ENCODE measurements around the gene AQP11.
"Not testable (repeated sequence)": the region's sequence is repeated elsewhere in the genome, so short reads cannot be mapped to it uniquely, and the experiment has no call there.

AQP11 gene

GRCh38 chr11:77568916-77569675 lies 20.7 kb upstream of the AQP11 start:
- DNase-seq (ENCODE audit: extremely low read depth, low read depth), result no peak
- no peak overlapping the region for H3K4me3 ChIP-seq (replicated peaks; ENCODE audit: low read depth, low read length)
- no peak for TF ChIP-seq CTCF (IDR thresholded peaks at IDR 0.05; ENCODE audit: low read depth, low read length, missing control alignments)

- no peak for TF ChIP-seq CTCF (IDR thresholded peaks at IDR 0.05; ENCODE audit: low read depth, low read length, missing control alignments)
- no peak for DNase-seq (ENCODE audit: extremely low read depth, low read depth)
- H3K4me3 ChIP-seq (replicated peaks; ENCODE audit: low read depth, low read length), result no peak overlapping the region
Measured at GRCh38 chr11:77569676-77570070, 20.1 kb upstream of the AQP11 start.

GRCh38 chr11:77570896-77571295 lies 18.9 kb upstream of the AQP11 start:
- DNase-seq (ENCODE audit: extremely low read depth, low read depth); H3K4me3 ChIP-seq (replicated peaks; ENCODE audit: low read depth, low read length): not testable (repeated sequence)

- not testable (repeated sequence) for H3K4me3 ChIP-seq (replicated peaks; ENCODE audit: low read depth, low read length); DNase-seq (ENCODE audit: extremely low read depth, low read depth)
Measured at GRCh38 chr11:77575428-77575827, 14.3 kb upstream of the AQP11 start.

- no peak overlapping the region for H3K4me3 ChIP-seq (replicated peaks; ENCODE audit: low read depth, low read length)
- TF ChIP-seq CTCF (IDR thresholded peaks at IDR 0.05; ENCODE audit: low read depth, low read length, missing control alignments), result no peak
- DNase-seq (ENCODE audit: extremely low read depth, low read depth), result no peak
Measured at GRCh38 chr11:77580712-77581337, 8.9 kb upstream of the AQP11 start.

- peak overlapping the region; percentile 53 for H3K4me3 ChIP-seq (replicated peaks; ENCODE audit: low read depth, low read length)
- no peak for TF ChIP-seq CTCF (IDR thresholded peaks at IDR 0.05; ENCODE audit: low read depth, low read length, missing control alignments)
- DNase-seq (ENCODE audit: extremely low read depth, low read depth), result no peak
Measured at GRCh38 chr11:77589181-77589520, 602 bp upstream of the AQP11 start.

- no peak for DNase-seq (ENCODE audit: extremely low read depth, low read depth)
- H3K4me3 ChIP-seq (replicated peaks; ENCODE audit: low read depth, low read length), result peak overlapping the region; percentile 53
- TF ChIP-seq CTCF (IDR thresholded peaks at IDR 0.05; ENCODE audit: low read depth, low read length, missing control alignments), result no peak
Measured at GRCh38 chr11:77590194-77590782, 535 bp downstream of the AQP11 start.
